ENCODE results near the gene SIDT2. TPM values are rescaled to one million over a fixed set of nuclear protein-coding genes. Genes with fewer than 3 reads are reported as not detected.

SIDT2 gene
- total RNA-seq, 2 experiments from 2014 or later = 21.5 to 26.0 TPM

DNA sequence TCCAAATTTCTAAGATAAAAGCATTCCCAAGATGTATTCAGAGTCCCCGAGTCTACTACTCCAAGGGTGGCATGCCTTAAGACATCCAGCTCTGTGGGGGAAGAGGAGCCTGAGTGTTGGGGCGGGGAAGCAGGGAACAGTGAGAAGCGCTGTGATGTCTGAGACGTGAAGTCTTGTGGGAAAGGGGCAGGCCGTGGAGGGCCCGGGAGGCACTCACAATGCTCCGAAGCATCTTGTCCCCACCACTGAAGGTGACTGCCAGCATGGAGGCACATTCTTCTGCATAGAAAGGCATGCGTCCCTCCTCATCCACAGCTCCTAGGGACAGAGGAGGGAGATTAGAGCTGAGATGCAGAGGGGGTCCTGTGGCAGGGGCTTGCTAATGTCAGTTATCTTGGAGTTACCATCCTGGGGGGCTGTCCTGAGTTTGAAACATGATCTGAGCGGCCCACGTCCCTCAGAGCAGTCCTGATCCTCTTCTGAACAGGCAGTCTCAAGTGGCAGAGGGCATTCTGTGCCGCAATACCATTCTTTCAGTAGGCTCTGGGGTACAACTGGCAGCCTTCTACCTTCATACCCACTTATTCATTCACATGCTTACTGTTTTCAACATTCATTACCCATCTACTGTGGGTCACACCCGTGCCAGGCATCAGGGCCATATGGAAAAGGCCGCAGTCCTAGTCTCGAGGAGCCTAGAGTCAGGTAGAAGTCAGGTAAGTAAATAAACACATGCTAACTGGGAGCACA, 44.6 kb downstream of the SIDT2 start:
- Mint-ChIP-seq H3K9me3 (no peaks in the 10 kb centered on the region), H3K27me3 (no peaks in the 10 kb centered on the region), H3K4me3 (no peak overlapping the region), H3K36me3 (peaks cover 66% of the 10 kb centered on the region), H3K4me1 (ENCODE audit: low read depth) (peaks cover 9% of the 10 kb centered on the region), H3K27ac (no peak overlapping the region)
- POLR2A ChIA-PET = no interaction called here
- intact Hi-C loops (cut with micrococcal nuclease) = no loop called here
- CTCF ChIA-PET = interaction anchor here (1.7 kb wide), 1 partner anchor 42 kb away, joined by 6 read pairs; no protein-coding TSS in a partner anchor
- DNase-seq = no peak

DNA sequence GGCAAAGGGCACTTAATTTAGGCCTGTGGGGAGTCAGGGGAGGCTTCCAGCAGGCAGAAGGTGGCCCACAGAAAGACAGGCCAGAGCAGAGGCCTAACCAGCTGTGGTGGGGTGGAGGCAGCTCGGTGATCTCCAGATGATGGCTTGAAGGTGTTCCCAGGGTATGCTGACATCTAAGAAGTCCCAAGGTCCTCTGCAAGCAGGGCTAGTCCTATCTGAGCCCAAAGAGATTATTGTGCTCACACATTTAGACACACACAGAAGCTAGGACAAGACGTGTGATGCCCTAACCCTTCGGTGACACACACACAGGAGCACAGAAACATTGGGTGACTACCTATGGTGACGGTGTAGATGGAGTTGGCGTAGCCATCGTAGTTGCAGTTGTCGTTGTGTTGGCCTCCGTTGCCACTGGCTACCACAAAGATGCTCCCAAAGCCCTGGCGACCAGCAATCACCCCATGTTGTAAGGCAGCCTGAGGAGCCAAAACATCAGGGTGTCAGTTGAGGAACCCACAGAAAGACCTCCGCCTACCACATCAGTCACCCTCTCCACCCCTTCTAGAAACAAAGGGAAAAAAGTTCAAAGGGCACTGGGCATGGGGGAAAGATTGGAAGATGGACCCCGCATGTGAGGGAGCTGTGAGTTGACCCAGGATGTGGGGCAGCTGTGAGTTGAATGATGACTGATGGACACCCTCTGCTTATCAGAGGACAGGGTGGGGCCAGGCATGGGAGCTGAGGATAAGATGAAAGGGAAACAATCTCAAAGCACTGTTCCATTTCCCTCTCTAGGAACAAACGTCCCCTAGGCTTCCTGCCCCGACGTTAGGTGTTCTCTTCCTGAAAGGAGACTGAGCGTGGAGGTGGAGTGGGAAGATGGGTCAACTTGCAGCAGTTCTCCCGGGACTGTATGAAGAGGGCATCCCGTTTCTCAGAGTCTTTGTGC, 45.5 kb downstream of the SIDT2 start:
- H3K27me3 Mint-ChIP-seq = no peaks in the 10 kb centered on the region
- H3K36me3 Mint-ChIP-seq = peaks cover 65% of the 10 kb centered on the region
- POLR2A ChIA-PET = no interaction called here
- no peak overlapping the region for H3K4me3 Mint-ChIP-seq
- no peak for DNase-seq
- H3K27ac Mint-ChIP-seq = no peak overlapping the region
- H3K9me3 Mint-ChIP-seq = no peaks in the 10 kb centered on the region
- H3K4me1 Mint-ChIP-seq (ENCODE audit: low read depth) = peaks cover 15% of the 10 kb centered on the region
- CTCF ChIA-PET = interaction anchor here (5.6 kb wide), 1 partner anchor 44 kb away, joined by 61 read pairs; the partner anchor contains the start of gene SIDT2
- intact Hi-C loops (cut with micrococcal nuclease) = no loop called here

DNA sequence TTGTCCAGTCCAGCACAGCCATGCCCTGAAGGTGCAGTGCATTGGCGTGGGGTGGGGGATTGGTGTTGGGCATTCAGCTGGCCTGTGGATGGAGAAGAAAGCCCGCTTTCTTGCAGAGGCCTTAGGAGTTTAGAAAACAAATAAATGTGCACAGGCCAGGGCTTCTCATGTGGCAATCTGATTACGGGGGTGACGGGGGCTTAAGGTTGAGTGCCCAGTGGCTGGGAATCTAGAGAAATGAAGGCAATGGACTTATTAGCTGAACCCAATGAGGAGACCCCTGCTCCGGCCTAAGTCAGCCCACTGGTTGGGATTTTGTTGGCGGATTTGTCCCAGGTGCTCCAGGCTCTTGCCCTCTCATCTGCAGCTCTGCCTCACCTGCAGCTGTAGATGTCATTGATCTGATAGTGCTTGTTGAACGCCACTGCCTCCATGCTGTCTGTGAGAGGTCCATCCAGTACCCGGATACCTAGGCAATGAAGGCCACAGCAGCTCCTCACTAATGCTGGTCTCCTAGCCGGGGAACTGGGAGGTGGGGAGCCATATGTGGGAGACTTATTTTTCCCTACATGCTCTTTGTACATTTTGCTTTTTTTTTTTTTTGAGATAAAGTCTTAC, 47.1 kb downstream of the SIDT2 start:
- Mint-ChIP-seq H3K27ac (no peak overlapping the region), H3K27me3 (no peaks in the 10 kb centered on the region), H3K36me3 (peaks cover 68% of the 10 kb centered on the region), H3K9me3 (no peaks in the 10 kb centered on the region), H3K4me3 (no peak overlapping the region), H3K4me1 (ENCODE audit: low read depth) (peaks cover 29% of the 10 kb centered on the region)
- intact Hi-C loops (cut with micrococcal nuclease) = loop anchor here (1.0 kb wide), 2 partner anchors 44 to 345 kb away; no protein-coding TSS in a partner anchor
- ChIA-PET CTCF (interaction anchor here (0.9 to 5.6 kb wide), 18 partner anchors 9 to 493 kb away, joined by 3 to 61 read pairs (median 4); partner anchors contain the start of genes SIDT2 and ZPR1), POLR2A (no interaction called here)
- no peak for DNase-seq

DNA sequence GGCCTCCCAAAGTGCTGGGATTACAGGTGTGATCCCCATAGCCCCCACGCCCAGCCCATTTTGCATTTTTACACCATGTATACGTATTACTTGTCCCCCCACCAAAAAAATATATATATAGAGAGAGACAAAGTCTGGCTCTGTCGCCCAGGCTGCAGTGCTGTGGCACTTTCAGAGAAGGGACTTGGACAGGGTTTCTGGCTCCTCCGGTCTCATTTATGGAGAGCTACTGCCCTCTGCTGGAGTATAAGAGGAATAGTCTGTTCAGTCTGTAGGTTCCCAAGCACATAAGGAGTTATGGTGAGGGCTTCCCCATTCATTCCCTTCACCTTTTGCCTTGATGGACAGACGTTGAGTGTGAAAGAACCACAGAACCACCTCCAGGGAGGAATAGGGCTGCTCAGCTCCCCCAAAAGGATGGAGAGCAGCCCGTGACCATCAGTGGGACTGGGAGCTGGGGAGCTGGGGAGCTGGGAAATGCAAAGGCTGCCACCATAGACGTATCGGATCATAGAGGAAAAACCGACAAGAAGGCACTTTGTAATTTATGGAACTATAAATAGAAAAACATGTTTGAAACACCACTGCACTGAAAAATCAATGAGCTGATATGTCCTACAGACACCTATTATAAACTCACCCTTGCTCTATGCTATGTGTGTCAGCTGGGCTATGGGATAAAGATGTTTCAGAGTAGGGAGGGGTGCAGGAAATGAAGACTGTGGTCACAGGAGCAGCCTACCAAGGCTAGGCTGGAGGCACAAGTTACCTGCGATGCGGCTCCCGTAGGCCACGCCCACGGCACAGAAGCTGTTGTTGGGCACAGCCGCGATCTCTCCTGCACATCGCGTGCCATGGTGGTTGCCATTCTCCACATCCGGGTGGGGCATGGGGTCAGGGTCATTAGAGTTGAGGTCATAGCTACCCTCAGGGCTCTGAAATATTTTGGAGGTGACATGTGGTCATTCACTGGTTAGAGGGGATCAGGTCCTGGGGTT, 48.1 kb downstream of the SIDT2 start:
- POLR2A ChIA-PET = interaction anchor here (1.4 kb wide), 1 partner anchor 48 kb away, joined by 9 read pairs; the partner anchor contains the start of gene SIDT2
- no peaks in the 10 kb centered on the region for H3K9me3 Mint-ChIP-seq
- DNase-seq = peak; percentile 45
- no peaks in the 10 kb centered on the region for H3K27me3 Mint-ChIP-seq
- peak overlapping the region; percentile 33 for H3K27ac Mint-ChIP-seq
- peaks cover 29% of the 10 kb centered on the region for H3K4me1 Mint-ChIP-seq (ENCODE audit: low read depth)
- intact Hi-C loops (cut with micrococcal nuclease) = loop anchor here (1.0 kb wide), 2 partner anchors 45 to 346 kb away; no protein-coding TSS in a partner anchor
- no peak overlapping the region for H3K4me3 Mint-ChIP-seq
- CTCF ChIA-PET = interaction anchor here (0.6 to 5.6 kb wide), 34 partner anchors 8 to 494 kb away, joined by 3 to 61 read pairs (median 4); partner anchors contain the start of genes APOA5, CEP164, PAFAH1B2 and SIDT2
- H3K36me3 Mint-ChIP-seq = peaks cover 72% of the 10 kb centered on the region

DNA sequence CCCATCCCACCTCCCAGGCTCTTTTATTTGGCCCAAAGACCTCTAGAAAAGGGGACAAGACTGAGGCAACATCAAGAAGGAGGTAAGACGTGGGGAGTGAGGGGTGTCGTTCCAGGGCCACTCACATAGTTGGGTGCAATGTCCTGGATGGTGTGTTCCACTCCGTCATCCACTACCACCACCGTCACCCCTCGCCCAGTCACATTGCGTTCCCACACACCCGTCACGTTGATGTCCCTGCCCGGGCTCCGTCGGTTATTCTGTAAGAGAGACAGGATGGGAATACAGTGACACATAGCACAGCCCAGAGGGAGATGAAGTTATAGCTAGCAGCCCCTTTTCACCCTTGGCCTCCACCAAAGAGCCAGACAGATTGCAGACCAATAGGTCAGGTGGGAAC, 49.5 kb downstream of the SIDT2 start:
- ChIA-PET CTCF (interaction anchor here (1.2 to 5.6 kb wide), 4 partner anchors 15 to 100 kb away, joined by 3 to 61 read pairs (median 6); partner anchors contain the start of genes CEP164, PAFAH1B2 and SIDT2), POLR2A (interaction anchor here (0.6 kb wide), 1 partner anchor 408 kb away, joined by 3 read pairs; no protein-coding TSS in a partner anchor)
- no peaks in the 10 kb centered on the region for H3K9me3 Mint-ChIP-seq
- intact Hi-C loops (cut with micrococcal nuclease) = no loop called here
- H3K27me3 Mint-ChIP-seq = no peaks in the 10 kb centered on the region
- H3K36me3 Mint-ChIP-seq = peaks cover 66% of the 10 kb centered on the region
- no peak for DNase-seq
- H3K4me1 Mint-ChIP-seq (ENCODE audit: low read depth) = peaks cover 29% of the 10 kb centered on the region
- H3K4me3 Mint-ChIP-seq = no peak overlapping the region
- peak overlapping the region; percentile 65 for H3K27ac Mint-ChIP-seq

DNA sequence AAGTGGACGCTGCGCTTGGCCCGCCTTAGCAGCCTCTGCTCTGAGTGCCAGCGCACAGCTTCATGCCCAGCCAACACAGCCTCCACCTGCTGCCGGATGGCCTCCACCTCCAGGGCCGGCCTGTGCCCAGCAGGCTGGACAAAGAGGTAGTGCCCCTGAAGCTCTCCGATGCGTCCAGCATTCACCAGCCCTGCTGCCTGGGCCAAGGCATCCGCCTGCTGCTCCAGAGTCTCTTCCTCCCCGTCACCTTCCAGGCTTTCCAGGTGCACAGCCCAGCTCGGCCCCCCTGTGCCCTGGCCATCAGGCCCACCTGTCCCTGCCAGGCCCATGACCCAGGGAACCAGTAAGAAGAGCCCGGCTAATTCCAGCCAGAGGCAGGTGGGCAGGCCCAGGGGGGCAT, 50.9 kb downstream of the SIDT2 start:
- H3K4me3 Mint-ChIP-seq = peak overlapping the region; percentile 99
- POLR2A ChIA-PET = interaction anchor here (1.3 to 3.3 kb wide), 3 partner anchors 50 to 205 kb away, joined by 4 to 22 read pairs (median 17); partner anchors contain the start of genes CEP164 and SIDT2
- peaks cover 56% of the 10 kb centered on the region for H3K36me3 Mint-ChIP-seq
- intact Hi-C loops (cut with micrococcal nuclease) = no loop called here
- H3K27me3 Mint-ChIP-seq = no peaks in the 10 kb centered on the region
- H3K9me3 Mint-ChIP-seq = no peaks in the 10 kb centered on the region
- H3K27ac Mint-ChIP-seq = peak overlapping the region; percentile 98
- CTCF ChIA-PET = interaction anchor here (1.2 to 5.6 kb wide), 5 partner anchors 9 to 439 kb away, joined by 3 to 61 read pairs (median 16); partner anchors contain the start of genes APOA5 and SIDT2
- peaks cover 42% of the 10 kb centered on the region for H3K4me1 Mint-ChIP-seq (ENCODE audit: low read depth)
- DNase-seq = no peak

DNA sequence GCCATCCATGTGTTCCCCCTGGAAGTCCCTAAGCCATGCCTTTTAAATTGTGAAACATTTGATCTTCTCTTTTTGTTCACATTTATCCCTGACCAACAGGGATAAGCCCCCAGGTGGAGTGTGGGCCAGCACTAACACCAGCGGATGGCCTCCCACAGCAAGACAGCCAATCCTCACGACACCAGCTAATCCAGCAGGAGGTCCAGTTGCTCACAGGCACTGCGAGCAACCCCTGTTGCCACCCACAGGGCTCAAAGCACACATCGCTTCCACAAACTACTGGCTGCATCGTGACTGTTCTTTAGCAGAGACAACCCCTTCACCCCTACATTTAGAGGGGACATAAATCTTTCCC, 51.4 kb downstream of the SIDT2 start:
- DNase-seq = no peak
- peaks cover 52% of the 10 kb centered on the region for H3K36me3 Mint-ChIP-seq
- peaks cover 43% of the 10 kb centered on the region for H3K4me1 Mint-ChIP-seq (ENCODE audit: low read depth)
- H3K27ac Mint-ChIP-seq = peak overlapping the region; percentile 98
- no peaks in the 10 kb centered on the region for H3K9me3 Mint-ChIP-seq
- ChIA-PET POLR2A (interaction anchor here (0.6 to 3.3 kb wide), 9 partner anchors 51 to 453 kb away, joined by 3 to 22 read pairs (median 5); partner anchors contain the start of genes CEP164, PAFAH1B2 and SIDT2), CTCF (interaction anchor here (1.0 to 2.8 kb wide), 5 partner anchors 8 to 439 kb away, joined by 3 to 21 read pairs (median 9); partner anchors contain the start of genes APOA5 and SIDT2)
- intact Hi-C loops (cut with micrococcal nuclease) = loop anchor here (1.0 to 5.0 kb wide), 9 partner anchors 52 to 757 kb away; partner anchors contain the start of genes BUD13, IL10RA, SIDT2 and ZPR1
- no peaks in the 10 kb centered on the region for H3K27me3 Mint-ChIP-seq
- peak overlapping the region; percentile 99 for H3K4me3 Mint-ChIP-seq

DNA sequence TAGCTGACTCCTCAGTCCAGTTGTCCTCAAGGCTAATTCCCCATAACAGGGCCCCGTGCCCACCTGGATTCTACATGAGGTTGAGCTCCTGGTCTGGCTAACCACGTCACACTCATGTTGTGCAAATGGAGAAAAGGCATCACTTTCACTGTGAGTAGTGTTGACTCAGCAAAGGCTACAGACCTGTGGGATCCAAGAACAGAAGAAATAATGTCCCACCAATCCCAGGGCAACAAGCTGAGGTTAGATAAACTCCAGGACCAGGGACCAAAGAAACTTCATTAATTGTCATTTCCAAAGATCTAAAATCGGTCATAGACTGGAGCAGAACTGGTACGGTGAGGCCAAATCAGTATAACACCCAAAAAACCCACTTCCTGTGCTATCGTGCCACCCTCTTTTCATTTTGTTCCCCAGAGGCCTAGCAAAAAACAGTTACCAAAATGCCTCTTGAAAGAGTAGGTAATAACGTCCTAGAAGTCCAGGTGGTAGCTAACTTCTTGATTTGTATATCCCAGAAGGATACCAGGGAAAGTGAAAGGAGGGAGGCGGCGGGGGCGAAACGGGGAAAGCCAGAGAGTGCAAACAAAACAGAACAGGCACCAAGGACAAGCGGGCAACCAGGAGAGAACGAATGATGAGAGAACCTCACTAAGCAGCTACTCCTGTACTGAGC, 51.9 kb downstream of the SIDT2 start:
- POLR2A ChIA-PET = interaction anchor here (0.6 to 3.3 kb wide), 9 partner anchors 51 to 454 kb away, joined by 3 to 22 read pairs (median 5); partner anchors contain the start of genes CEP164, PAFAH1B2 and SIDT2
- H3K27ac Mint-ChIP-seq = peak overlapping the region; percentile 98
- CTCF ChIA-PET = interaction anchor here (0.7 to 2.8 kb wide), 9 partner anchors 8 to 440 kb away, joined by 3 to 21 read pairs (median 6); partner anchors contain the start of genes APOA5, CEP164 and SIDT2
- H3K4me3 Mint-ChIP-seq = peak overlapping the region; percentile 99
- H3K4me1 Mint-ChIP-seq (ENCODE audit: low read depth) = peaks cover 43% of the 10 kb centered on the region
- intact Hi-C loops (cut with micrococcal nuclease) = loop anchor here (1.0 to 5.0 kb wide), 9 partner anchors 52 to 757 kb away; partner anchors contain the start of genes BUD13, IL10RA, SIDT2 and ZPR1
- no peaks in the 10 kb centered on the region for H3K9me3 Mint-ChIP-seq
- H3K36me3 Mint-ChIP-seq = peaks cover 46% of the 10 kb centered on the region
- peak; percentile 77 for DNase-seq
- H3K27me3 Mint-ChIP-seq = no peaks in the 10 kb centered on the region

DNA sequence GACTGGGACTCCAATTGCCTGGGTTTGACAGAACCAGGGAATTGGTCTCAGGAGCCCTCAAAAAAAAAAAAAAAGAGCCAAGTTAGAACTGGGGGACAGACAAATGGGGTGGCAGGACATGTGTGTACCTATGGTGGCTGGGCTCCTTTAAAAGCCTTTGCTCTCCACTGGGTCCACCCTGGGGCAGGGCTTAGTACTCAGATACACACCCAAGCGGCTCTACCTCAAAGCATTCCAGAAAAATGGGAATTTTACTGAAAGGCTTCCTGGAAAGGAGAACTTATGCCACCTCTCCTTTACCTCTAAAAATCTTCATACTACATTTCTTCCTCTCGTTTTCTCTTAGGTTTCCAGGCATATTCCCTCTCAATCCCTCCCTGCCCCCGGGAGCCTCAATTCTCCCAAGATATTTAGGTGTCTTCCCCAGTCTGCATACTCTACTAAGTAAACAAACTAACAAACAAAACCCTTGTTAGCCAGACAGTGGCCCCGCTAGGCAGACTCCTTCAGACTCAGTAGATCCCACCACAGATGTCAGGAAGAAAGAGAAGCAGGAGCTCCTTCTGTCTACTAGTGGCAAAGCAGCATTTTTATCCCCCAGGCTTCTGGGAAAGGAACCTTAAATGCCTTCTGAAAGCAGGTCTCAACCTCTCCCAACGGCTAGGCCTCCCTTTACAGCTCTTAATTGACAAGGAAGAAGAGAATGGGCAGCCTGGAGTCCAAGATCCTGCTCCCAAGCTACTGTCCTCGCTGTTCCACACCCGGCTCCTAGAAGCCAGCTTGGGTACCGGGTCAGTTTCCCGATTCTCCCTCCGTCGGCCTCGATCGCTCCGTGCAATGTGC, 52.7 kb downstream of the SIDT2 start:
- no peak for DNase-seq
- Mint-ChIP-seq H3K9me3 (no peaks in the 10 kb centered on the region), H3K27me3 (no peaks in the 10 kb centered on the region), H3K4me3 (peak overlapping the region; percentile 99), H3K4me1 (ENCODE audit: low read depth) (peaks cover 43% of the 10 kb centered on the region), H3K36me3 (peaks cover 44% of the 10 kb centered on the region), H3K27ac (peak overlapping the region; percentile 98)
- CTCF ChIA-PET = interaction anchor here (0.7 to 2.8 kb wide), 11 partner anchors 9 to 440 kb away, joined by 3 to 21 read pairs (median 4); partner anchors contain the start of genes APOA5, CEP164, PAFAH1B2 and SIDT2
- intact Hi-C loops (cut with micrococcal nuclease) = loop anchor here (1.0 to 5.0 kb wide), 9 partner anchors 53 to 756 kb away; partner anchors contain the start of genes BUD13, IL10RA, SIDT2 and ZPR1
- POLR2A ChIA-PET = interaction anchor here (1.3 to 3.3 kb wide), 6 partner anchors 52 to 378 kb away, joined by 3 to 22 read pairs (median 6); partner anchors contain the start of genes CEP164, PAFAH1B2 and SIDT2

Data from activated CD4-positive, alpha-beta memory T cell treated with anti-CD3 and anti-CD28 coated beads for 36 hours (primary cell).